ENCODE data around the gene OASL.

DNA sequence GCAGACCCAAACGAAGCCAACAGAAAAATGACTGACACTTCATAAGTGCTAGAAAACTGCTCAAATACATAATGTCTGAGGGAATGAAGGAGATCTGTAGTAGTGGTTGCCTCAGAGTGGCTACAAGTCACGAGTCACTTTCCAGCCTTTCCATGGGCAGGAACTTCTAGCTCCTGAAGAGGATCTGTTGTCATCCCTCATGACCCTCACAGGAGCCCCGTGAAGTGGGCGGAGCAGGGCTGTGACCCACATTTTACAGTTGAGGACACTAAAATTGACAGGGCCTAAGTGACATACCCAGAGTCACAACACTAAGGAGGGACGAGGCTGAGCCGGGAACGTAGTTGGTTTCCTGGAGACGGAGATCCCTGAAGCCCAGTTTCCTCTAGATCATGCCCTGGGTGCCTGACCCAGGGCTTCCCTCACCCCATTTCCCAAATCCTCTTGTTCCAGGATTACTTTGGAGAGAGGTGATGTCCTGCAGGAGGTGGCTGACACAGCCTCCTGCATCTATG lies 47.8 kb upstream of the OASL start:
- TF ChIP-seq, protein P1, sequence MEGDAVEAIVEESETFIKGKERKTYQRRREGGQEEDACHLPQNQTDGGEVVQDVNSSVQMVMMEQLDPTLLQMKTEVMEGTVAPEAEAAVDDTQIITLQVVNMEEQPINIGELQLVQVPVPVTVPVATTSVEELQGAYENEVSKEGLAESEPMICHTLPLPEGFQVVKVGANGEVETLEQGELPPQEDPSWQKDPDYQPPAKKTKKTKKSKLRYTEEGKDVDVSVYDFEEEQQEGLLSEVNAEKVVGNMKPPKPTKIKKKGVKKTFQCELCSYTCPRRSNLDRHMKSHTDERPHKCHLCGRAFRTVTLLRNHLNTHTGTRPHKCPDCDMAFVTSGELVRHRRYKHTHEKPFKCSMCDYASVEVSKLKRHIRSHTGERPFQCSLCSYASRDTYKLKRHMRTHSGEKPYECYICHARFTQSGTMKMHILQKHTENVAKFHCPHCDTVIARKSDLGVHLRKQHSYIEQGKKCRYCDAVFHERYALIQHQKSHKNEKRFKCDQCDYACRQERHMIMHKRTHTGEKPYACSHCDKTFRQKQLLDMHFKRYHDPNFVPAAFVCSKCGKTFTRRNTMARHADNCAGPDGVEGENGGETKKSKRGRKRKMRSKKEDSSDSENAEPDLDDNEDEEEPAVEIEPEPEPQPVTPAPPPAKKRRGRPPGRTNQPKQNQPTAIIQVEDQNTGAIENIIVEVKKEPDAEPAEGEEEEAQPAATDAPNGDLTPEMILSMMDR (IDR thresholded peaks at IDR 0.05), result no peak
- no peak for TF ChIP-seq POLR2A (IDR thresholded peaks at IDR 0.05)
- no peak for TF ChIP-seq POLR2AphosphoS5 (IDR thresholded peaks at IDR 0.05; ENCODE audit: insufficient read depth in 1 of 2, low read depth in 1 of 2)
